ENCODE measurements around the gene FAM170B. TPM values are rescaled to one million over a fixed set of nuclear protein-coding genes. Genes with fewer than 3 reads are reported as not detected.

The FAM170B gene
- total and polyA plus RNA-seq, 2 of the 4 experiments (the other 2 are of a cell fraction): not detected

DNA sequence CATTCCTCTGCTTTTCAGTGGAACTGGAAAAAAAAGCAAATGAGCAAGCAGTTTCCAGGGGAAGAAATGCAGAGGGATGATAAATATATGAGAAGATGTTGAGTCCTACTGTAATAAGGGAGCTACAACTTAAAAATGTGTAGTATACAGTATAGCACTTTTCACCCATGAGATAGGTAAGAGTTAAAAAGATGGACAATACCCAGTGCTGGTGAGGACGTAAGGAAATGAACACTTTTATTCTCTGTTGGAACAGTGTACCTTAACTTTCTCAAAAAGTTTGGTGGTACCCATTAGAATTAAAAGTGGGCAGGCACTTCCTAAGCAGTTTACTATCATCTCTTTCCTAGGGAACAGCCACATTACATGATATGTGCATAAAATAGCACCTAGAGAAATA, 2.7 kb upstream of the FAM170B start:
- Histone ChIP-seq H3K9me3 (ENCODE audit: control insufficient read depth, insufficient read depth, low read length) (no peaks in the 10 kb centered on the region), H3K36me3 (ENCODE audit: control insufficient read depth, insufficient read depth, low read length) (no peaks in the 10 kb centered on the region), H3K79me1 (ENCODE audit: low read depth in 1 of 2, low read length in 2 of 2) (no peaks in the 10 kb centered on the region), H3K18ac (ENCODE audit: low read depth, low read length) (no peak overlapping the region), H2BK15ac (ENCODE audit: low read depth, low read length) (no peak overlapping the region), H4K5ac (ENCODE audit: low read depth, low read length) (no peak overlapping the region), H4K8ac (ENCODE audit: low read depth in 2 of 2, low read length in 2 of 2) (no peak overlapping the region), H3K4me3 (ENCODE audit: insufficient read depth, low read depth, low read length) (no peak overlapping the region), H3K9me1 (ENCODE audit: insufficient read depth, low read length) (peaks cover 25% of the 10 kb centered on the region), H3K27me3 (ENCODE audit: control insufficient read depth, insufficient read depth, low read length) (peaks cover 17% of the 10 kb centered on the region), H2BK120ac (ENCODE audit: low read depth, low read length) (no peak overlapping the region), H3K4ac (ENCODE audit: low read depth, low read length) (no peak overlapping the region), H3K9ac (ENCODE audit: low read depth, low read length) (no peak overlapping the region), H4K20me1 (ENCODE audit: insufficient read depth, low read length) (peaks cover 13% of the 10 kb centered on the region; the same call in 1 of the 2 replicates), H2BK20ac (ENCODE audit: low read depth, low read length) (no peak overlapping the region), H3K4me1 (ENCODE audit: control insufficient read depth, insufficient read depth, low read length) (peaks cover 32% of the 10 kb centered on the region), H3K27ac (ENCODE audit: insufficient read depth, low read length) (no peak overlapping the region), H2BK5ac (ENCODE audit: low read depth, low read length, poor library complexity, severe bottlenecking) (no peak overlapping the region), H3K56ac (ENCODE audit: extremely low read depth, insufficient read depth, low read length) (no peak overlapping the region), H2AFZ (replicated peaks; ENCODE audit: low read length, poor library complexity) (no peak overlapping the region), H3K14ac (replicated peaks; ENCODE audit: low read depth, low read length) (no peak overlapping the region), H2AK9ac (replicated peaks; ENCODE audit: low read depth, low read length, poor library complexity) (no peak overlapping the region), H3K23ac (ENCODE audit: low read depth, low read length) (no peak overlapping the region), H4K91ac (ENCODE audit: insufficient read depth, low read depth, low read length) (no peak overlapping the region), H2AK5ac (ENCODE audit: low read depth, low read length) (no peak overlapping the region), H3K4me2 (ENCODE audit: low read depth, low read length) (no peak overlapping the region)
- POLR2A ChIA-PET (ENCODE audit: unreplicated experiment): no interaction called here
- no peak for TF ChIP-seq SMC3 (IDR thresholded peaks at IDR 0.05; ENCODE audit: low read depth, low read length)
- no peak for TF ChIP-seq FOS (IDR thresholded peaks at IDR 0.05; ENCODE audit: low read depth, low read length)
- TF ChIP-seq MXI1 (IDR thresholded peaks at IDR 0.05; ENCODE audit: borderline replicate concordance, low read depth, low read length): no peak
- no peak for TF ChIP-seq BHLHE40 (IDR thresholded peaks at IDR 0.05; ENCODE audit: low read depth, low read length)
- TF ChIP-seq RAD21 (IDR thresholded peaks at IDR 0.05; ENCODE audit: low read length): no peak
- no peak for TF ChIP-seq MAFK (IDR thresholded peaks at IDR 0.05; ENCODE audit: low read depth, low read length)
- TF ChIP-seq, protein P1, sequence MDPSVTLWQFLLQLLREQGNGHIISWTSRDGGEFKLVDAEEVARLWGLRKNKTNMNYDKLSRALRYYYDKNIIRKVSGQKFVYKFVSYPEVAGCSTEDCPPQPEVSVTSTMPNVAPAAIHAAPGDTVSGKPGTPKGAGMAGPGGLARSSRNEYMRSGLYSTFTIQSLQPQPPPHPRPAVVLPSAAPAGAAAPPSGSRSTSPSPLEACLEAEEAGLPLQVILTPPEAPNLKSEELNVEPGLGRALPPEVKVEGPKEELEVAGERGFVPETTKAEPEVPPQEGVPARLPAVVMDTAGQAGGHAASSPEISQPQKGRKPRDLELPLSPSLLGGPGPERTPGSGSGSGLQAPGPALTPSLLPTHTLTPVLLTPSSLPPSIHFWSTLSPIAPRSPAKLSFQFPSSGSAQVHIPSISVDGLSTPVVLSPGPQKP (IDR thresholded peaks at IDR 0.05; ENCODE audit: borderline replicate concordance, low read depth, low read length): no peak
- in situ Hi-C loops (cut with MboI; ENCODE audit: low sequenced_read_pairs) (no loop called here), intact Hi-C loops (cut with micrococcal nuclease) (no loop called here), dilution Hi-C loops (cut with HindIII; ENCODE audit: low sequenced_read_pairs, unreplicated experiment) (no loop called here)
- no peak for ATAC-seq (ENCODE audit: low read depth)
- BruUV-seq (replicated peaks): no TSS peak
- WGBS, 2 experiments (ENCODE audit: extremely low coverage in 2 of 2, insufficient read length in 1 of 2): no CpG with 5 or more reads among the region's 1 CpG
- CTCF ChIA-PET: no interaction called here
- DNase-seq: no peak

All from IMR-90 (cell line).